GM12865 (cell line): ENCODE measurements around the gene HNF1B.
A peak's percentile ranks its signal among the peaks of the same experiment; 100 is the strongest.

Experiments used
- DNase-seq: peaks from one replicate; pipeline ENCODE4 v3.0.0; 2010; ENCODE audit warnings: low read depth
- H3K4me3 ChIP-seq: 2 replicates; pipeline ENCODE4 v1.5.1; 2011; ENCODE audit warnings: mild to moderate bottlenecking, low read depth, low read length, control low read depth
- TF ChIP-seq, protein P1 (sequence below): IDR thresholded peaks from 2 replicates; pipeline ENCODE4 v1.5.1; 2011; ENCODE audit warnings: low read length, control low read depth, low read depth, inconsistent platforms; ENCODE audit not compliant: insufficient read depth; ENCODE audit errors: missing control alignments

HNF1B gene

DNA sequence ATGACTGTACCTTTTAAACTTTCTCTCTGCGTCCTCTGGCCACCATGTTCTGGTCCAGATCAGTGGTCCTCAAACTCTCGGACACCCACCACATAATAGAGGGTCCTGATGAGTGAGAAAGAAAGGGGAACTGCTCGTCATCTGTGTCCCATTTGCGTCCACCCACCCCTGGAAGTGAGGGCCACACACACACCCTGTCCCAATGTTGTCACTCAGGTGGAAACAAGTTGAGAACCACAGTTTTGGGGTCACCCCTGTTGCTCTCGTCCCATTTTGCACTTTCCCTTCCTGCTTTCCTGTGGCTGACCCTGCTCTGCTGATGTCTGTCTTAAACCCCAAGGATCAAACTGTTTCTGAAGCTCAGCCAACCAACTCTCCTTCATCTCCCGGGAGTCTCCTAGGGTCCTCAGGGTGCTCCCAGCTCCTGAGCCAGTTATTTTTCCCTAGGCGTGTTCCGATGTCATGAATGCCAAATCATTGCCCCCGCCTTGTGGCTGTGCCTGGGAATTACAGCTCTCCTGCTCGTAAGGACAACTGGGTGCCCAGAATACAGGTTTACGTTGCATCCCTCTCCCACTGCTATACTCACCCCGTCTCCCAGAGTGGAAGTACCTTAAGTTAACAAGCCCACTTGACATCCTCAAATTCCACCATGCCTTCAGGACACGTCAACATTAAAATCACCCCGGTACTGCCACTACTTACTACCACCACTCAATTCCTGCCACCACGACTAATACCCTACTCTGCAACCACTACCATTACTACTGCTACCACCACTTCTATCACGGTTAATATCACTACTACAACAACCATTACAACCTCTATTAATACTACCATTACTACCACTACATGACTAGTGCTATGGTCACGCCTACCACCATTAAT, 26.0 kb upstream of the HNF1B start:
- TF ChIP-seq, protein P1, sequence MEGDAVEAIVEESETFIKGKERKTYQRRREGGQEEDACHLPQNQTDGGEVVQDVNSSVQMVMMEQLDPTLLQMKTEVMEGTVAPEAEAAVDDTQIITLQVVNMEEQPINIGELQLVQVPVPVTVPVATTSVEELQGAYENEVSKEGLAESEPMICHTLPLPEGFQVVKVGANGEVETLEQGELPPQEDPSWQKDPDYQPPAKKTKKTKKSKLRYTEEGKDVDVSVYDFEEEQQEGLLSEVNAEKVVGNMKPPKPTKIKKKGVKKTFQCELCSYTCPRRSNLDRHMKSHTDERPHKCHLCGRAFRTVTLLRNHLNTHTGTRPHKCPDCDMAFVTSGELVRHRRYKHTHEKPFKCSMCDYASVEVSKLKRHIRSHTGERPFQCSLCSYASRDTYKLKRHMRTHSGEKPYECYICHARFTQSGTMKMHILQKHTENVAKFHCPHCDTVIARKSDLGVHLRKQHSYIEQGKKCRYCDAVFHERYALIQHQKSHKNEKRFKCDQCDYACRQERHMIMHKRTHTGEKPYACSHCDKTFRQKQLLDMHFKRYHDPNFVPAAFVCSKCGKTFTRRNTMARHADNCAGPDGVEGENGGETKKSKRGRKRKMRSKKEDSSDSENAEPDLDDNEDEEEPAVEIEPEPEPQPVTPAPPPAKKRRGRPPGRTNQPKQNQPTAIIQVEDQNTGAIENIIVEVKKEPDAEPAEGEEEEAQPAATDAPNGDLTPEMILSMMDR, result peak; percentile 58
- peak; percentile 54 for DNase-seq
- no peak overlapping the region for H3K4me3 ChIP-seq

DNA sequence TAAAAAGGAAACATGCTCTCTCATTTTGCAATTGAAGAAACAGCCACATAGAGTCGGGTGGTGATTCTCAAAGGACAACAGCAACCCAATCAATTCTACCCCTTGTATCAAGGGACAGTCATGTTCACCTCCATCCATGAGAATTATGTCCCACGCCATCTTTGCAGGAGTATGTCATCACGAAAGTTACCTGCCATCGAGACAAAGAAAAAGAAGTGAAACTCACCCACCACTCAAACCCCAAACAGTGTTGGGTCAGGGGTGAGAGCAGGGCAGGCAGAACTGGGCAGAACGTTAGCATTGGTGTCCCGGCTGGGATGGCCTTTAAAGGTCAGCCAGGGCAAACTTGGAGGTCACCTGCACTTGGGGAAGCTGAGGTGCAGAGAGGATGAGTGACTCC, 24.2 kb upstream of the HNF1B start:
- no peak overlapping the region for H3K4me3 ChIP-seq
- TF ChIP-seq, protein P1, result no peak
- peak; percentile 60 for DNase-seq

DNA sequence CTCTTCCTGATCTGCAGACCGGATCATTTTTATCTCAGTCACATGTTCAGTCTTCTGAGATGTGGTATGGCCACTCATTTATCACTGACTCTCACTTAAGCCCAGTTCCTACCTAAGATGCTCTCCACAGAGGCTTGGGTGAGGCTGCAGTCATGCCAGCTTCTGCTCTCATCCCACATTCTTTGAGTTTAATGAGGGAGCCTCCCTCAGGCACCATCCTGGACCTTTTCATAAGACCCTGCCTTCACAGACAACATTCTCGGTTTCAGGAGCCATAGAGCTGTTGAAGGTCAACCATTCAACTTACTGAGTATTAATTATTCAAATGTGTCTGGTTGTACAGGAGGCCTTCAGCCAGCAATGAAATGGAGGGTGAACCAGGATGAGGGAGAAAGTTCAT, 23.6 kb upstream of the HNF1B start:
- TF ChIP-seq, protein P1, result no peak
- DNase-seq, result no peak
- H3K4me3 ChIP-seq, result no peak overlapping the region

DNA sequence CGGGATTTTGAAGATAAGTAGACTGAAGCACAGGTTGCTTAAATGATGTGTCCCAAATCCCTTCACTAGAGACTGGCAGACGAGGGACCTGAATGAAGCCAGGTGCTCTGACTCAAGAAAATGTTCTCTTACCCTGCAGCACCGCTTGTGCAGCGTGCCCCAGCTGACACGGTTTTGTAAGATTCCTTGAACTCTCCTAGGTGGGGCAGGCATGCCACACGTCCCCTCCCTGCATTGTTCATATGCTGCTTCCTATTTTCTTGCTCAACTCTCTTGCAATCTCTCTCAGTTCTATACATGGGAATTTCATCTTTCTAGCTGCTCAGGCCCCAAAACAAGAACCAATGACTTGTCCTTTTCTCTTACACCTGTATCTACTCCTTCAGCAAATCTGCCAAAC, 22.1 kb upstream of the HNF1B start:
- DNase-seq, result no peak
- TF ChIP-seq, protein P1, result no peak
- no peak overlapping the region for H3K4me3 ChIP-seq

DNA sequence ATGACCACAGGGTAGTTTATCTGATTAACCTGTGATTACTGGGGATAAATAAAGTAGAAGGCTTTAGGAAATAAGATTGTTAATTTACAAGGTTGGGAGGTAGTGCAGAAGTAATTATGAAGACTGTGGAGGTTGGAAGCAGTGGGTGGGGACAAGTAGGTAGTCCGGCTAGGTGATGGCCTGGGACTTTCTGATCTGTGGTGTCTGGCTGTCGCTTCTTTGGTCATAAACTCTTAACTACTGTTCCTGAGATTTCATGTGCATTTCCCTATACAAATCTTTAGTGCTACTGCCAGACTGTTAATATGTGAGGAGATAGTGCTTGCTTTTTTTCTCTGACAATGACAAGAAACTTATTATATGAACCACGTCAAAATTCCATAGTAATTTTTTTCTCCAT, 19.5 kb upstream of the HNF1B start:
- TF ChIP-seq, protein P1, result no peak
- DNase-seq, result no peak
- no peak overlapping the region for H3K4me3 ChIP-seq

DNA sequence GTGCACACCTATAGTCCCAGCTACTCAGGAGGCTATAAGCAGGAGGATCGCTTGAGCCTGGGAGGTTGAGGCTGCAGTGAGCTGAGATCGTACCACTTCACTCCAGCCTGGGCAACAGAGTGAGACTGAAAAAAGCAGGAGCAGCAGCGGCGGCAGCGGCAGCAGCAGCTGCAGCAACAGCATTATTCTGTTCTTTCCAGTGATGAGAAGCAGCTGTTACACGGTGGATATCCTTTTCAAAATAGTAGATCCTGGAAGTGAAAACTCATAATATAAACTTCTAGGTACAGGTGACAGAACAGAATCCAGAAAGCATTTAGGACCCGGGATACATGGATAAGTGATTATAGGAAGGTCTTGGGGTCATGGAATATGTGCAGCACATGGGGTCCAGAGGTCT, 17.8 kb upstream of the HNF1B start:
- TF ChIP-seq, protein P1, result no peak
- DNase-seq, result no peak
- no peak overlapping the region for H3K4me3 ChIP-seq

DNA sequence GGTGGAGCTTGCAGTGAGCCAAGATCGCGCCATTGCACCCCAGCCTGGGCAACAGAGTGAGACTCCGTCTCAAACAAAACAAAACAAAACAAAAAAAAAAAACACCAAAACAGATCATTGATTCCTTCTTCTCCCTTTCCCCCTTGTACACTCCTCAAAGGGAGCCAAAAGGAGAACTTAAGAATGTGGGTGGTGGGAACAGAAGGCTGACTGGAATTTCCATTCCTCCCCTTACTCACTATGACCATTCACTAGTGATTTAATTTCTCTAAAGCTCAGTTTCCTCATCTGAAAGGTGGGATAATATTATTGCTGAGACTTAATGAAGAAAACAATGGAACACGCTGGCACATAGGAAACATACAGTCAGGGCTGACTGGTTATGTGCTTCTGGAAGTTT, 17.1 kb upstream of the HNF1B start:
- no peak overlapping the region for H3K4me3 ChIP-seq
- TF ChIP-seq, protein P1, result no peak
- DNase-seq, result no peak
